CD4-positive, alpha-beta T cell treated with Interleukin-12 subunit alpha and Interleukin-12 subunit beta, for 1 hour (primary cell): ENCODE results near the gene CEP112.

ENCODE experiments used
- DNase-seq: peaks from one replicate; pipeline ENCODE4 v3.0.0-alpha.2; 2020

CEP112 gene

GRCh38 chr17:66054242-66054641 is 137.7 kb downstream of the CEP112 start:
- DNase-seq: no peak

GRCh38 chr17:66044083-66044482 is 147.8 kb downstream of the CEP112 start:
- DNase-seq: no peak

GRCh38 chr17:66043419-66043818 is 148.5 kb downstream of the CEP112 start:
- no peak for DNase-seq

- DNase-seq: no peak
Measured at GRCh38 chr17:66040402-66040801, 151.5 kb downstream of the CEP112 start.

- no peak for DNase-seq
Measured at GRCh38 chr17:66038125-66038524, 153.8 kb downstream of the CEP112 start.

- no peak for DNase-seq
Measured at GRCh38 chr17:66037221-66037620, 154.7 kb downstream of the CEP112 start.

- no peak for DNase-seq
Measured at GRCh38 chr17:66032082-66032712, 159.7 kb downstream of the CEP112 start.

GRCh38 chr17:66025551-66025950 is 166.4 kb downstream of the CEP112 start:
- no peak for DNase-seq

GRCh38 chr17:66021757-66022156 is 170.2 kb downstream of the CEP112 start:
- DNase-seq: no peak

- no peak for DNase-seq
Measured at GRCh38 chr17:66018786-66019185, 173.1 kb downstream of the CEP112 start.

- DNase-seq: no peak
Measured at GRCh38 chr17:66016231-66016630, 175.7 kb downstream of the CEP112 start.

- no peak for DNase-seq
Measured at GRCh38 chr17:66008680-66009079, 183.3 kb downstream of the CEP112 start.

GRCh38 chr17:66006654-66007053 is 185.3 kb downstream of the CEP112 start:
- DNase-seq: no peak

GRCh38 chr17:66002812-66003211 is 189.1 kb downstream of the CEP112 start:
- DNase-seq: no peak

GRCh38 chr17:66002063-66002585 is 189.8 kb downstream of the CEP112 start:
- DNase-seq: no peak

- DNase-seq: no peak
Measured at GRCh38 chr17:66000216-66000615, 191.7 kb downstream of the CEP112 start.

GRCh38 chr17:65998675-65999074 is 193.3 kb downstream of the CEP112 start:
- no peak for DNase-seq

GRCh38 chr17:65994679-65995078 is 197.3 kb downstream of the CEP112 start:
- DNase-seq: no peak

- DNase-seq: no peak
Measured at GRCh38 chr17:65994114-65994513, 197.8 kb downstream of the CEP112 start.

GRCh38 chr17:65990593-65990992 is 201.3 kb downstream of the CEP112 start:
- no peak for DNase-seq

- DNase-seq: no peak
Measured at GRCh38 chr17:65988451-65988850, 203.5 kb downstream of the CEP112 start.

GRCh38 chr17:65987988-65988387 is 203.9 kb downstream of the CEP112 start:
- DNase-seq: peak; percentile 2

- DNase-seq: no peak
Measured at GRCh38 chr17:65985571-65985970, 206.4 kb downstream of the CEP112 start.

- DNase-seq: no peak
Measured at GRCh38 chr17:65984299-65984698, 207.6 kb downstream of the CEP112 start.

- DNase-seq: no peak
Measured at GRCh38 chr17:65978871-65979270, 213.1 kb downstream of the CEP112 start.
